HG02840 (cell line): ENCODE results near the gene BMP7.

ENCODE experiments used
- ATAC-seq: cut with Tn5 transposase; IDR thresholded peaks from one replicate; pipeline ENCODE4 v1.9.1; 2021; ENCODE audit warnings: mild to moderate bottlenecking, moderate library complexity, moderate number of reproducible peaks; ENCODE audit not compliant: unreplicated experiment, low FRiP score

BMP7 gene

DNA sequence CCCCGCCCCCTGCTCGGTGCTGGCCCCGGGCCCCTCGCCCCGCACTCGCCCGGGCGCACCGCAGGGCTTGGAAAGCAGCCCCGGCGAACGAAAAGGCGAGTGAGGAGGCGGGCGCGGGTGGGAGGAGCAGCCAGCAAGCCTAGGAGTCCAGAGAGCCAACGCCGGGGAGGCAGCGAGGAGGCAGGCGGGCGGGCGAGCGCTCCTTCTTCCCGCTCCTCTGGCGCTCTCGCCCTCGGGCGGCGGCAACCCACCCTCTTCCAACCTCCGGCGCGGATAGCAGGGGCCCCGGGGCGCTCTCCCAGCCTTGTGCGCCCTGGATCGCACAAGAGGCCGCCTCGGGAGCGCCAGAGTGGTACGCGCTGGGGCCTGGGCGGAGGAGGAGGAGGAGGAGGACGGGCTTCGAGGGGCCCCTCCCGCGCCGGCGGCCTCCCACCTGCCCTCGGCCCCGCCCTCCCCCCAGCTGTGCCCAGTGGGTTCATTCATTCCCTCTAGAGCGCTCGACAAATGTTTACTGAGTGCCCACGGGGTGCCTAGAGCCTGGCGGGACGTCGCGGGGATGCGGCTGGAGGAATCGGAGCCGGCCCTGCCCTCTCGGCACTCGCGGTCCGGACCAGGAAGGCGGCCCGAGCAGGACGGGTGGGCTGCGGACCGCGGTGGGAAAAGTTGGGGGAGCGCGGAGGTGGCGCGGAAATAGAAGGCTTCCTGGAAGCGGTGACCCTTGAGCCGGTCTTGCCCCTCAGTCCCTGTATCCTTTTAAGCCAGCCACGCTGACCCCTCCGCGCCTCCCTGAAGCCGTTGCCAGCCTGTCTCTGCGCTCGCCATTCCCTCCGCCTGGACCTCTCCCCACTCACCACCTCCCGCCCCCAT lies at the start of gene BMP7:
Gene BMP7 (minus strand): TSS at position 351 of the 867 bp plus-strand sequence. CDS start 519 bp downstream, outside the sequence.
- no peak for ATAC-seq

DNA sequence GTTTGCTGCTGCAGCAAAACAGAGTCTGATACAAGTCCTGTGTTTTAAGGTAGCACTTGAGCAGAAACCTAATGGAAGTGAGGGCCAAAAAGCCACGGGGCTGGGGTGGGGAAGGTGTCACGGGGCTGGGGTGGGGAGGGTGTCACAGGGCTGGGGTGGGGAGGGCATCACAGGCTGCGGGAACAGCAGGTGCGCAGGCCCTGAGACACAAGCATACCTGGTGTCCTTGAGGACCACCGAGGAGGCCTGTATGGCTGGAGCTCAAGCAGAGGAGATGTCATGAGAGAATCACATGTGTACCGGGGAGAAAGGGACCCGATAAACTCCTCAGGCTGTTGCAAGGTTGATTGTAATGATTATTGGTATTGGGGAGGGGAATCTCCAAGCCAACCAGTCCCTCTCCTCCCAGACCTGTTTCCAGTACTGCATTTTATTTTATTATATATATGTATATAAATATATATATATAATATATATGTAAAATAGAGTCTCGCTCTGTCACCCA lies 49.6 kb upstream of the BMP7 start:
- ATAC-seq: no peak

DNA sequence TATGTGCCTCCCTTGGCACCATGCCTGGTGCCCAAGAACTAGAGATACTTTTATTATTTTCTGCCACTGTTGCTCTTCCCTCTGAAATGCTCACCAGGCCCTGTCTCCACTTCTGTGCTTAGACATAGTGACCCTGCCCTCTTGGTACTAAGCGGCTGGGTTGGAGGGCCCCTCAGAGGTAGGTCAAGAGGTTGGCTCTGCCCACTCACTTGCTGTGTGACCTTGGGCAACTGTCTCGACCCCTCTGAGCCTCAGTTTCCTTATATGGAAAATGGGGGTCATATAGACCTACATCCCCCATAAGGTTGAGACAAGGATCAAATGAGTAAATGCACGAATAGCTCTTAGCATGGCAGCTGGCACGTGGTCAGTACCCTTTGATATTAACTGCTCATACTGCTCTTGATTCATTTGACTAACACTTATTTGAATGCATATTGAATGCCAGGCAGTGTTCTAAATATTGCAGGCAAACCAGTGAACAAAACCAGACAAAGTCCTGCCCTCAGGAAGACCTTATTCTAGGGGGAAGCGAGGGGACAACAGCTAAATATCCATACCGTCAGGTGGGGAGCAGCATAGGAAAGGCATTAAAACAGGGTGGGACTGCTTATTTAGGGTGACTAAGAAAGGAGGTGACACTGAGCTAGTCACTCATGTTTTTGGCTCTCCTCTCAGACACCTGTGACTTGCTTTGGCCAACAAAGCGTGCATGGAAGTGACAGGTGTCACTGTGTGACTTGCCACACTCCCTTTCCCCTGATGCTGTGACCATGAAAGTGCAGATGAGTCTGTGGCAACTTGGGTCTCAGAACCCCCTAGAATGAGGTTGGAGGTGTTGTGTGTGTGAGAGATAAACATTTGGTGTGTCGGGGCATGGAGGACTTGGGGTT lies 48.9 kb upstream of the BMP7 start:
- no peak for ATAC-seq

GRCh38 chr20:57313951-57314350 lies 47.5 kb upstream of the BMP7 start:
- ATAC-seq: no peak

GRCh38 chr20:57313230-57313629 lies 46.8 kb upstream of the BMP7 start:
- ATAC-seq: no peak

GRCh38 chr20:57312138-57312537 lies 45.7 kb upstream of the BMP7 start:
- no peak for ATAC-seq

DNA sequence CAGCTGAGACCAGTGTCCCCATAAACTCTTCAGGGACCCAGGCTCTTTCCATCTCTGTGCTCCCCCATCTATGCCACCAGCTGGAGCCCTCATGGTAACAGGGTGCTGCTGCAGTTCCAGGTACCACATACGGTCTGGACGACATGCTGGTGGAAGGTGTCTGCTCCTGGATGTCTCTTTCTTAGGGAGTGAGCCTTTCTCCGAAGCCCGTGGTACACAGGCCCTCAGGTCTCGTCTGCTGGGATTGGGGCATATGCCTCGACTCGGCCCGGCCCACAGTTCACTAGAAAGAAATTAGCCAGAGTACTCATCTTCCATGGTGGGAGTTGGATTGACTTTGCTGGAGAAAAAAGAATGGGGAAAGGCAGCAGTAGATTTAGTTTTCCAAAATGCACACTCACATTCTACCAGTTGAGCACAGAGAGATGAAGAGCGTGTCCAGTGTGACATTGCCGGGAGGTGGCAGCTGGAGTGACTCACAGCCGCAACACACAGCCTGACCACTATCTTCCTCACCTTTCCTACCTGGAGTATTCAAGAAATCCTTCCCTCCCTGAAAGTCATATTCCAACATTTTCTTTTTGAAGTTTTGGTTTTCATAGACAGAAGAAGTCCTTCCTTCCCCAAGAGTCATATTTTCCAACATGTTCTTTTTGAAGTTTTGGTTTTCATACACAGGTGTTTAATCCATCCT lies 44.5 kb upstream of the BMP7 start:
- ATAC-seq: no peak

DNA sequence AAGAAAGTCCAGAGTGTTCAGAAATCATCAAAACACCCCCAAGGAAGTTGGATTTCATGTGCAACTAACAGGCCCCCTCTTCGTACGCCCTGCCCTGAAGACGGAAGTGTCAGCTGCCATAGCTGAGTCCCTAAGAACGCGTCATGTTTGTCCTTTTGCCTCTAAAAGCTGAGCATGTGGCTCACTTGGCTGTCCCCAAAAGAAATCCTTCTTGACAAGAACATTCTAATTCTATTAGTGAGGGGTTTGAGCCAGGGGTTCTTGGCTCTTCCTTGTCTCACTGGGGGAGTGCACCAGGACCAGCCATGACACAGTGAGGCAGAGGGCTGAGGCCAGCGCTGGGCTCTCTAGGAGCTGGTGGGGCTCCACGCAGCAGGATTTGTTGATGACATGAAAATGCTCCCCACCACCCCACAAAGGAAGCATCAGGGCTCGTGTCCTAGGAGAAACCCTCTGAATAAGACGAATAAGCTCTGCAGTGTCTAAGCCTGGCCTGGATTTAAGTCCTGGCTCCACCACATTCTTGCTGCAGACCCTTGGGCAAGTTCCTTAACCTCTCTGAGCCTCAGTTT lies 43.2 kb upstream of the BMP7 start:
- ATAC-seq: no peak

DNA sequence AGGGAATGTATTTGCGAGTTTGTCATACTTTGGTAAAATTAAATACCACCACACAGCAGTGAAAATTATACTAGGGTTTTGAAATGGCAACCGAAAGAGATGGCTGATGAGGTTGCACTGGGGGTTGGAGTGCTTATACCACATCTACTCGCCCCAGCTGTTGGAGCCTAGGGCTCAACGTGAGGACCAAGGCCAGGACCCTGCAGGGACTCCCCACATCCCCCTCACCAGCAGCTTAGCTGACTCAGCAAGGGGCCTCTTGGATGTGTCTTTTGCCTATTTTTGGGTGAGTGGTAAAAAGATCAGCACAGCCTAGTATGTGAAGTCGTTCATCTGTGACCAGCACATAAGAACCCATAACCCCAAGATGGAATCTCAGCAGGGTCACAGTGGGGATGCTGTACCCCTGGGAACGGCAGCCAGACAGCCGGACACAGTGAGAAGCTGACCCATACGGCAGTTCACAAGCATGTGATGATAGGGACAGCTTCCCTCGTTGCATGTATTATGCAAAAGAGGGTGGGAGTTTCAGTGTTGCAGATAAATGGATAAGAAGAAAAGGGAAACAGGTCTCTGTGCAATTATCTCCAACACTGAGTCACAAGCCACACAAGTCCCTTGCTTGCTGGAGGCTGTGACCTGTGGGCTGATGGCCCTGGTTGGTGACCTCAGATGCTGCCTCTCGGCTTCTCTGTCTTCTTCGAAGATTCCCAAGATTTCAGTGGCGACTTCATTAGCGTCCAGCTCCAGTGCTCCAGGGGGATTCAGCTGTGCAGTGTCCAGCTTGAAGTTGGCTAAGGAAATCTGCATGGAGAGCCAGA lies 42.2 kb upstream of the BMP7 start:
- no peak for ATAC-seq

DNA sequence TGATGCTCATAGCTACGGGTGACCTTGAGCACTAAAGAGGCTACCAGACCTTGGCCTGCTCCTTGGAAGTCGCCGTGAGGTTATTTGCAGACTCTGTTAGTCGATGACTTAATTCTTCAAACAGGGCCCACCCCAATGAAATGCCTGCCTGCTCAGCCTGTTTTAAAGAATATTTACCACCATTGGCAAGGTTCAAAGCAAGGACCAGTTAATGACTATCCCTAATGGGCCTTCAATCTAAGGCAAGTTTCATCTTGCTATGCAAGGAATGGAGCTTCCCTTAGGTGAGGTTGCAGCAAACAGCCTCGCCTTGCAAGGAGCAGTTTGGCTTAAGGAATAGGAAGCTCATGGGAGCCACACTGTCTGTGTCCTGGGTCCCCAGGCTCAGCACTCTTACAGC lies 40.3 kb upstream of the BMP7 start:
- no peak for ATAC-seq

DNA sequence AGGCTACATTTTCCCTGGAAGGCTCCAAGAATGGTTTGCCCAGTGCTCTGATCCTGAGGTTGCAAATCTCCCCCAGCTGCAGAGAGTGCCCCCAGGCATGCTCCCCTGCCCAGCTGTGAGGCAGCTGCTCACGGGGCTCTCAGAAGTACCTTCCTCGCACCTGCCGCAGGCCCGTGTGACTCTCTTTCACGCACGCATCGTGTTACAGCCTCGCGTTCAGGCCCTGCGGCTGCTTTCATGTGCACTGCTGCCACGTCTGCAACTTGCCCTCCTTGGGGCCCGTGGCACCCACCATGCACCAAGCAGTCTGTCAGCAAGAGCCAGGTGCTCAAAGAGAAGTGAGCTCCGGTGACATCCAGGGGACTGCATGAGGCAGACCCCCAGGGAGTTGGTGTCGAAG lies 34.6 kb upstream of the BMP7 start:
- no peak for ATAC-seq

DNA sequence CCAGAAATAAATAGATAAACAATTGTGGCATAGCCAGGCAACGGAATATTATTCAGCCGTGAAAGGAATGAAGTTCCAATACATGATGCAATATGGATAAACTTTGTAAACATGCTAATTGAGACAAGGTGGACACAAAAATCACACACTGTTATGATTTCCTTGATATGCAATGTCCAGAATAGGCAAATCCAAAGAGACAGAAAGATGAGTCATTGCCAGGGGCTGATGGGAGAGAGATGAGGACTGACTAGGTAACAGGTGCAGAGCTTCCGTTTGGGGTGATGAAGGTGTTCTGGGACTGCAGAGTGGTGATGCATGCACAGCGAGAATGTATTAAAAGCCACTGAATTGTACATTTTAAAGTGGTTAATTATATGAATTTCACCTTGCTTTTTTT lies 32.0 kb upstream of the BMP7 start:
- ATAC-seq: no peak

- no peak for ATAC-seq
These were observed 28.1 kb upstream of the BMP7 start for GRCh38 chr20:57294550-57294949.

- ATAC-seq: no peak
These were observed 27.6 kb upstream of the BMP7 start for GRCh38 chr20:57293995-57294394.

DNA sequence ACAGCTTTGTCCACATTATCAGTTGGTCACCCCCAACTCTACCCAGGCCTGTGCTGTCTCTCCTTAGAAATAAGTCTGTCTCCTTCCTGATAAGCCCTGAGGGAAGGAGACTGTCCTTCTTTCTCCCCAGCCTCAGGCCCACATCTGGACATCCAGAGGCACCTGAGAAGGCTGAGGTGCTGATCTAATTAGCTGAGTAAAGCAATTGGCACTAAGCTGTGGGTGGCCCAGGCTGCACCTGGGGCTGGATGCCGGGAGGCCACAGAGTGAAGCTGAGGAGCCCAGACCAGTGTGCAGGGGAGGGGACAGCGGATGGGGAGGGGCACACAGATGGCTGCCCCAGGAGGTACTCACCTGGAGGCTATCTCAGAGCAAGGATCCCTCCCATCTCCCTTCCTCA lies 26.2 kb upstream of the BMP7 start:
- no peak for ATAC-seq

DNA sequence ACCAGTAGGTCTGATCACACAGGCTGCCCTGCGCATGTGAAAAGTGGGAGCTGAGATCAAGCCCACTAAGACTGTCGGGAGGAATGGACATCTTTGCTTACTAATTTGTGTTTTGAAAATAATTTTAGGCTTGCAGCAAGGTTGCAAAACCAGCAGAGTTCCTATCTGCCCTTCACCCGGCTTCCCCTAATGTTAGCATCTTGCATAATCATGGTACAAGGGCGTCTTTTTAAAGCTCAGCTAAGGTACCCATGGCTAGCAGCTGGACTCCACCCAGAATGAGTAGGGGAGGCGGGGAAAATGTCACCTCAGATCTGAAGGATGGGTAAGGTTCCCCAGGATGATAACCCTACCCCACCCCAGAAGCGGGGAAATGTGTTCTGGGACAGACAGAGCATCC lies 25.3 kb upstream of the BMP7 start:
- ATAC-seq: no peak

DNA sequence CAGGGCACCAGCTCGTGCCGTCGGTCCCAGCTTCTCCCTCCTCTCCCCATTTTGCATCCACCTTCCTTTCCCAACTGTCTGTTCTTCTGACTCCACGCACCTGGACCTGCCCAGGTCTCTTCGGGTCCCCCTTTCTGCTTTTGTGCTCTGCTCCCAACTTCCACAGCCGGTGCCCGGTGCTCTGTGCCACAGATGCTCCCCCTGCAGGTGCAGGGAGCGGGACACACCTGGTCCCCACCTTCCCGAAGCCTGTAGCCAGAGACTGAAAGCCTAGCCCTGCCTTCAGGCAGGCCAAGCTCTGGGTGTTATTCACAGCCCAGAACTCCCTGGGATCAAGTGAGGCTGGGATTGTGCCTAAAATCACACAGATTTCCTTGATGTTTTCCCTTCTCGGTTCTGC lies 24.6 kb upstream of the BMP7 start:
- ATAC-seq: no peak

- no peak for ATAC-seq
These were observed 23.7 kb upstream of the BMP7 start for GRCh38 chr20:57290178-57290484.

- no peak for ATAC-seq
These were observed 23.1 kb upstream of the BMP7 start for GRCh38 chr20:57289391-57290177.
